SK-N-SH treated with all-trans-retinoic acid at 6 μM for 48 hours (cell line): ENCODE measurements around the gene KPNB1.
A peak's percentile ranks its signal among the peaks of the same experiment; 100 is the strongest.

Experiments used
- ATAC-seq: fragments of 200-7000 bp; cut with Tn5 transposase; 3 replicates; pipeline ENCODE4 v1.9.1; 2020; ENCODE audit warnings: mild to moderate bottlenecking, moderate library complexity
- BACH2 ChIP-seq: fragments of 250-450 bp; sonication (Bioruptor Pico); IDR thresholded peaks from 2 replicates; pipeline ENCODE4 v1.9.0; 2021; ENCODE audit warnings: mild to moderate bottlenecking, borderline replicate concordance
- CREB5 ChIP-seq: fragments of 250-450 bp; sonication (Bioruptor Pico); IDR thresholded peaks from 2 replicates; pipeline ENCODE4 v1.5.1; 2020; ENCODE audit warnings: low read depth, mild to moderate bottlenecking, moderate library complexity
- CSDC2 ChIP-seq: fragments of 250-450 bp; sonication (Bioruptor Pico); IDR thresholded peaks from 2 replicates; pipeline ENCODE4 v1.5.0; 2020; ENCODE audit warnings: mild to moderate bottlenecking, moderate library complexity
- CSRNP3 ChIP-seq: fragments of 250-450 bp; sonication (Bioruptor Pico); IDR thresholded peaks from 2 replicates; pipeline ENCODE4 v1.5.1; 2021; ENCODE audit warnings: mild to moderate bottlenecking, moderate library complexity
- GLIS3 ChIP-seq: fragments of 250-450 bp; sonication (Bioruptor Pico); IDR thresholded peaks from 2 replicates; pipeline ENCODE4 v1.5.0; 2020; ENCODE audit warnings: mild to moderate bottlenecking, moderate library complexity
- ISL1 ChIP-seq: fragments of 250-450 bp; sonication (Bioruptor Pico); IDR thresholded peaks from 2 replicates; pipeline ENCODE4 v2.1.2; 2022; ENCODE audit warnings: mild to moderate bottlenecking, moderate library complexity
- OSR1 ChIP-seq: fragments of 250-450 bp; sonication (Bioruptor Pico); IDR thresholded peaks from 2 replicates; pipeline ENCODE4 v1.8.0; 2022; ENCODE audit warnings: moderate library complexity, mild to moderate bottlenecking, inconsistent platforms
- SNAI2 ChIP-seq: fragments of 250-450 bp; sonication (Bioruptor Pico); IDR thresholded peaks from 2 replicates; pipeline ENCODE4 v1.5.0; 2020; ENCODE audit warnings: mild to moderate bottlenecking, moderate library complexity
- TCF4 ChIP-seq: fragments of 250-450 bp; sonication (Bioruptor Pico); IDR thresholded peaks from 2 replicates; pipeline ENCODE4 v1.8.0; 2021; ENCODE audit warnings: mild to moderate bottlenecking, moderate library complexity, borderline replicate concordance
- TOX ChIP-seq: fragments of 250-450 bp; sonication (Bioruptor Pico); IDR thresholded peaks from 2 replicates; pipeline ENCODE4 v1.8.0; 2021; ENCODE audit warnings: mild to moderate bottlenecking, moderate library complexity, borderline replicate concordance
- TSHZ2 ChIP-seq: fragments of 250-450 bp; sonication (Bioruptor Pico); IDR thresholded peaks from 2 replicates; pipeline ENCODE4 v1.5.0; 2020; ENCODE audit warnings: mild to moderate bottlenecking, moderate library complexity
- ZC3H10 ChIP-seq: fragments of 250-450 bp; sonication (Bioruptor Pico); IDR thresholded peaks from 2 replicates; pipeline ENCODE4 v1.5.1; 2021; ENCODE audit warnings: mild to moderate bottlenecking, moderate library complexity
- ZFP3 ChIP-seq: fragments of 250-450 bp; sonication (Bioruptor Pico); IDR thresholded peaks from 2 replicates; pipeline ENCODE4 v1.5.0; 2020; ENCODE audit warnings: mild to moderate bottlenecking, moderate library complexity
- ZNF565 ChIP-seq: fragments of 450-650 bp; formaldehyde crosslinking; conservative IDR thresholded peaks from 2 replicates; pipeline ENCODE4 v1.5.0; 2020; ENCODE audit warnings: low read depth, mild to moderate bottlenecking, moderate library complexity
- ZNF70 ChIP-seq: fragments of 450-650 bp; formaldehyde crosslinking; IDR thresholded peaks from 2 replicates; pipeline ENCODE4 v1.5.0; 2020; ENCODE audit warnings: mild to moderate bottlenecking, moderate library complexity
- ZNF8 ChIP-seq: fragments of 450-650 bp; formaldehyde crosslinking; IDR thresholded peaks from 2 replicates; pipeline ENCODE4 v1.5.0; 2020; ENCODE audit warnings: mild to moderate bottlenecking, moderate library complexity
- TF ChIP-seq, protein P1 (sequence below): fragments of 250-450 bp; sonication (Bioruptor Pico); IDR thresholded peaks from 2 replicates; pipeline ENCODE4 v1.8.0; 2020; ENCODE audit warnings: mild to moderate bottlenecking, moderate library complexity, borderline replicate concordance

KPNB1 gene

GRCh38 chr17:47630614-47631013 is 19.1 kb upstream of the KPNB1 start:
- no peak for ATAC-seq
- TF ChIP-seq CSRNP3 (CRISPR knock-in tag), result no peak
- TF ChIP-seq TCF4 (CRISPR knock-in tag), result 0 out of 2 replicates have a peak, but pooled peaks have one; percentile 26

DNA sequence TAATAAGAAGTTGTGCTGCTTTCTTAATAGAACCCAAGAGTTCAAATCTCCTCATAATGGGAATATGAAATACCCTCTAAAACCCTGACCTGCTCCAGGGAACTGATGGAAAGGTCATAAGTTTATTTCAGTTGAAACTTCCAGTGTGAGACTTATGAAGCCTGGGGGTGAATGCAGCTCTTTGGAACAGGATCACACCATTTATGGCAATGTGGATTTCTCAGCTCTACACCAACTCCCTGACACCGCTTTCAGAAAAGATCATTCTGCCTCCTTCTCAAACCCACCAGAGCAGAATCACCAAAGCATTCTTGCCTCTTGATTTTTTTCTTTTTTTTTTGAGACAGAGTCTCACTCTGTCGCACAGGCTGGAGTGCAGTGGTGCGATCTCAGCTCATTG is 16.7 kb upstream of the KPNB1 start:
- no peak for ATAC-seq
- TF ChIP-seq, protein P1, sequence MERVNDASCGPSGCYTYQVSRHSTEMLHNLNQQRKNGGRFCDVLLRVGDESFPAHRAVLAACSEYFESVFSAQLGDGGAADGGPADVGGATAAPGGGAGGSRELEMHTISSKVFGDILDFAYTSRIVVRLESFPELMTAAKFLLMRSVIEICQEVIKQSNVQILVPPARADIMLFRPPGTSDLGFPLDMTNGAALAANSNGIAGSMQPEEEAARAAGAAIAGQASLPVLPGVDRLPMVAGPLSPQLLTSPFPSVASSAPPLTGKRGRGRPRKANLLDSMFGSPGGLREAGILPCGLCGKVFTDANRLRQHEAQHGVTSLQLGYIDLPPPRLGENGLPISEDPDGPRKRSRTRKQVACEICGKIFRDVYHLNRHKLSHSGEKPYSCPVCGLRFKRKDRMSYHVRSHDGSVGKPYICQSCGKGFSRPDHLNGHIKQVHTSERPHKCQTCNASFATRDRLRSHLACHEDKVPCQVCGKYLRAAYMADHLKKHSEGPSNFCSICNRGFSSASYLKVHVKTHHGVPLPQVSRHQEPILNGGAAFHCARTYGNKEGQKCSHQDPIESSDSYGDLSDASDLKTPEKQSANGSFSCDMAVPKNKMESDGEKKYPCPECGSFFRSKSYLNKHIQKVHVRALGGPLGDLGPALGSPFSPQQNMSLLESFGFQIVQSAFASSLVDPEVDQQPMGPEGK (CRISPR knock-in tag), result no peak
- TF ChIP-seq TOX (CRISPR knock-in tag), result no peak
- no peak for TF ChIP-seq OSR1 (CRISPR knock-in tag)
- no peak for TF ChIP-seq ZFP3 (CRISPR knock-in tag)

- no peak for TF ChIP-seq ZFP3 (CRISPR knock-in tag)
- no peak for TF ChIP-seq TOX (CRISPR knock-in tag)
- TF ChIP-seq ZNF70 (CRISPR knock-in tag), result no peak
- no peak for TF ChIP-seq OSR1 (CRISPR knock-in tag)
- ATAC-seq, result no peak
Observed at GRCh38 chr17:47633996-47634395, 15.7 kb upstream of the KPNB1 start.

DNA sequence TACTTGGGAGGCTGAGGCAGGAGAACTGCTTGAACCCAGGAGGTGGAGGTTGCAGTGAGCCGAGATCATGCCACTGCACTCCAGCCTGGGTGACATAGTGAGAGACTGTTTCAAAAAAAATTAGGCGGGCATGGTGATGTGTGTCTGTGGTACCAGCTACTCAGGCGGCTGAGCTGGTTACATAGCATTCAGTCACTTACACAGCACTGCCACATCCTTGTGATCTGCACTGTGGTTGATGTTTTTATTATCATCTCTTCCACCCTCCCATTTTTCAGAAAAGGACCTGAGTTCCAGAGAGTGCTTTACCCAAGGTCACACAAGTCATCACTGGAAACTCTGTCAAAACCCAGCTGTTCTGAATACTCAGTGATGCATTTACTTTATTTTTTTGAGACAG is 14.8 kb upstream of the KPNB1 start:
- ATAC-seq, result no peak
- no peak for TF ChIP-seq TCF4 (CRISPR knock-in tag)
- no peak for TF ChIP-seq CSDC2
- TF ChIP-seq OSR1 (CRISPR knock-in tag), result no peak
- no peak for TF ChIP-seq CSRNP3 (CRISPR knock-in tag)
- TF ChIP-seq ISL1 (CRISPR knock-in tag), result no peak
- TF ChIP-seq, protein P1 (CRISPR knock-in tag), result no peak
- no peak for TF ChIP-seq GLIS3
- TF ChIP-seq TSHZ2 (CRISPR knock-in tag), result no peak
- no peak for TF ChIP-seq BACH2 (CRISPR knock-in tag)
- TF ChIP-seq SNAI2 (CRISPR knock-in tag), result no peak
- no peak for TF ChIP-seq ZNF565 (CRISPR knock-in tag)
- TF ChIP-seq TOX (CRISPR knock-in tag), result no peak
- no peak for TF ChIP-seq ZNF70 (CRISPR knock-in tag)
- no peak for TF ChIP-seq ZC3H10 (CRISPR knock-in tag)

DNA sequence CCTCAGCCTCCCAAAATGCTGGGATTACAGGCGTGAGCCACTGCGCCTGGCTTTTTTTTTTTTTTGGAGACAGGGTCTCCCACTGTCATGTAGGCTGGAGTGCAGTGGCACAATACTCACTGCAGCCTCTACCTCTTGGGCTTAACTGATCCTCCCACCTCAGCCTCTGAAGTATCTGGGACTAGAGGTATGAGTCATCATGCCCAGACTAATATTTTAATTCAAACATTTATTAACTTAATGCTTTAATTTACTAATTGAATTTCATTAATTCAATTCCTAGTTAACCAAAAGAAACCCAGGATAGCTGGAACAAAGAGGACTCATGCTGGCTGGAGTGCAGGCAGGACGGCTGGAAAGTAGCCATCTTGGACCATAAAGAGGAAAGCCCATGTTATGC is 14.0 kb upstream of the KPNB1 start:
- ATAC-seq, result no peak; the same call in 2 of the 3 replicates
- TF ChIP-seq ZNF8 (no peak), TSHZ2 (CRISPR knock-in tag) (no peak), TOX (CRISPR knock-in tag) (no peak), CREB5 (CRISPR knock-in tag) (no peak)
- TF ChIP-seq, protein P1 (CRISPR knock-in tag), result no peak
